ENCODE results near the gene XYLT1. TPM values are rescaled to one million over a fixed set of nuclear protein-coding genes. Genes with fewer than 3 reads are reported as not detected.

XYLT1 gene
- polyA plus RNA-seq, 1 donor from 2014 or later, result 3.3 TPM

DNA sequence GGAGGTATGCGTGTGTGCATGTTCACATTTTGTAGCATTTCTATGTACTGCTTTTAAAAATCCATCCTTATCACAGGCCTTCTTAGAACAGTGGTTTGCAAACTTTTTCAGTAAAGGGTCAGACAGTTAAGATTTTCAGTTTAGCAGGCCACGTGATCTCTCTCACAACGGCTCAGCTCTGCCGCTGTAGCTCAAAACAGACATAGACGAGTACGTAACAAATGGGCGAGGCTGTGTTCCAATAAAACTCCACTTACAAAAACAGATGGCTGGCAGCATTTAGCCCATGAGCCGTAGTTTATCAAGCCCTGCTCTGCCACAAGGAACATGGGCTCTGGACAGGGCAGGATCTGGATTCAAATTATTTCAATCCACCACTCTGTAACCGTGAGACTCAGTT lies 141.8 kb downstream of the XYLT1 start:
- Histone ChIP-seq H3K9me2 (ENCODE audit: insufficient read depth, low read length) (no peaks in the 10 kb centered on the region), H4K20me1 (ENCODE audit: insufficient read depth) (no peaks in the 10 kb centered on the region), H3F3A (ENCODE audit: insufficient read depth, low read length, poor library complexity, severe bottlenecking) (no peaks in the 10 kb centered on the region), H3K4me2 (ENCODE audit: low read length) (no peak overlapping the region), H3K79me2 (replicated peaks; ENCODE audit: insufficient read depth, low read length) (peaks cover 4% of the 10 kb centered on the region), H2AFZ (ENCODE audit: low read depth, low read length) (no peak overlapping the region), H3K9me3 (ENCODE audit: low read length) (no peaks in the 10 kb centered on the region), H3K27me3 (ENCODE audit: insufficient read depth, low read depth, low read length) (no peaks in the 10 kb centered on the region), H3K27ac (ENCODE audit: low read length) (no peak overlapping the region), H3K4me3 (ENCODE audit: low read length) (no peak overlapping the region), H3K36me3 (ENCODE audit: insufficient read depth, low read length) (no peaks in the 10 kb centered on the region), H3K9ac (ENCODE audit: low read length) (no peak overlapping the region)
- TF ChIP-seq, protein P1, sequence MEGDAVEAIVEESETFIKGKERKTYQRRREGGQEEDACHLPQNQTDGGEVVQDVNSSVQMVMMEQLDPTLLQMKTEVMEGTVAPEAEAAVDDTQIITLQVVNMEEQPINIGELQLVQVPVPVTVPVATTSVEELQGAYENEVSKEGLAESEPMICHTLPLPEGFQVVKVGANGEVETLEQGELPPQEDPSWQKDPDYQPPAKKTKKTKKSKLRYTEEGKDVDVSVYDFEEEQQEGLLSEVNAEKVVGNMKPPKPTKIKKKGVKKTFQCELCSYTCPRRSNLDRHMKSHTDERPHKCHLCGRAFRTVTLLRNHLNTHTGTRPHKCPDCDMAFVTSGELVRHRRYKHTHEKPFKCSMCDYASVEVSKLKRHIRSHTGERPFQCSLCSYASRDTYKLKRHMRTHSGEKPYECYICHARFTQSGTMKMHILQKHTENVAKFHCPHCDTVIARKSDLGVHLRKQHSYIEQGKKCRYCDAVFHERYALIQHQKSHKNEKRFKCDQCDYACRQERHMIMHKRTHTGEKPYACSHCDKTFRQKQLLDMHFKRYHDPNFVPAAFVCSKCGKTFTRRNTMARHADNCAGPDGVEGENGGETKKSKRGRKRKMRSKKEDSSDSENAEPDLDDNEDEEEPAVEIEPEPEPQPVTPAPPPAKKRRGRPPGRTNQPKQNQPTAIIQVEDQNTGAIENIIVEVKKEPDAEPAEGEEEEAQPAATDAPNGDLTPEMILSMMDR (IDR thresholded peaks at IDR 0.05; ENCODE audit: poor library complexity, severe bottlenecking), result no peak
- TF ChIP-seq EP300 (conservative IDR thresholded peaks at IDR 0.05; ENCODE audit: poor library complexity, severe bottlenecking) (no peak), MXI1 (conservative IDR thresholded peaks at IDR 0.05; ENCODE audit: poor library complexity, severe bottlenecking) (no peak), TAF1 (IDR thresholded peaks at IDR 0.05; ENCODE audit: low read depth) (no peak), EZH2 (IDR thresholded peaks at IDR 0.05; ENCODE audit: borderline replicate concordance, insufficient read depth, low read length, poor library complexity, severe bottlenecking) (no peak), RAD21 (conservative IDR thresholded peaks at IDR 0.05) (no peak), SMC3 (conservative IDR thresholded peaks at IDR 0.05; ENCODE audit: poor library complexity) (no peak)
- TF ChIP-seq, protein P2, sequence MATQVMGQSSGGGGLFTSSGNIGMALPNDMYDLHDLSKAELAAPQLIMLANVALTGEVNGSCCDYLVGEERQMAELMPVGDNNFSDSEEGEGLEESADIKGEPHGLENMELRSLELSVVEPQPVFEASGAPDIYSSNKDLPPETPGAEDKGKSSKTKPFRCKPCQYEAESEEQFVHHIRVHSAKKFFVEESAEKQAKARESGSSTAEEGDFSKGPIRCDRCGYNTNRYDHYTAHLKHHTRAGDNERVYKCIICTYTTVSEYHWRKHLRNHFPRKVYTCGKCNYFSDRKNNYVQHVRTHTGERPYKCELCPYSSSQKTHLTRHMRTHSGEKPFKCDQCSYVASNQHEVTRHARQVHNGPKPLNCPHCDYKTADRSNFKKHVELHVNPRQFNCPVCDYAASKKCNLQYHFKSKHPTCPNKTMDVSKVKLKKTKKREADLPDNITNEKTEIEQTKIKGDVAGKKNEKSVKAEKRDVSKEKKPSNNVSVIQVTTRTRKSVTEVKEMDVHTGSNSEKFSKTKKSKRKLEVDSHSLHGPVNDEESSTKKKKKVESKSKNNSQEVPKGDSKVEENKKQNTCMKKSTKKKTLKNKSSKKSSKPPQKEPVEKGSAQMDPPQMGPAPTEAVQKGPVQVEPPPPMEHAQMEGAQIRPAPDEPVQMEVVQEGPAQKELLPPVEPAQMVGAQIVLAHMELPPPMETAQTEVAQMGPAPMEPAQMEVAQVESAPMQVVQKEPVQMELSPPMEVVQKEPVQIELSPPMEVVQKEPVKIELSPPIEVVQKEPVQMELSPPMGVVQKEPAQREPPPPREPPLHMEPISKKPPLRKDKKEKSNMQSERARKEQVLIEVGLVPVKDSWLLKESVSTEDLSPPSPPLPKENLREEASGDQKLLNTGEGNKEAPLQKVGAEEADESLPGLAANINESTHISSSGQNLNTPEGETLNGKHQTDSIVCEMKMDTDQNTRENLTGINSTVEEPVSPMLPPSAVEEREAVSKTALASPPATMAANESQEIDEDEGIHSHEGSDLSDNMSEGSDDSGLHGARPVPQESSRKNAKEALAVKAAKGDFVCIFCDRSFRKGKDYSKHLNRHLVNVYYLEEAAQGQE (IDR thresholded peaks at IDR 0.05; ENCODE audit: borderline replicate concordance), result no peak

DNA sequence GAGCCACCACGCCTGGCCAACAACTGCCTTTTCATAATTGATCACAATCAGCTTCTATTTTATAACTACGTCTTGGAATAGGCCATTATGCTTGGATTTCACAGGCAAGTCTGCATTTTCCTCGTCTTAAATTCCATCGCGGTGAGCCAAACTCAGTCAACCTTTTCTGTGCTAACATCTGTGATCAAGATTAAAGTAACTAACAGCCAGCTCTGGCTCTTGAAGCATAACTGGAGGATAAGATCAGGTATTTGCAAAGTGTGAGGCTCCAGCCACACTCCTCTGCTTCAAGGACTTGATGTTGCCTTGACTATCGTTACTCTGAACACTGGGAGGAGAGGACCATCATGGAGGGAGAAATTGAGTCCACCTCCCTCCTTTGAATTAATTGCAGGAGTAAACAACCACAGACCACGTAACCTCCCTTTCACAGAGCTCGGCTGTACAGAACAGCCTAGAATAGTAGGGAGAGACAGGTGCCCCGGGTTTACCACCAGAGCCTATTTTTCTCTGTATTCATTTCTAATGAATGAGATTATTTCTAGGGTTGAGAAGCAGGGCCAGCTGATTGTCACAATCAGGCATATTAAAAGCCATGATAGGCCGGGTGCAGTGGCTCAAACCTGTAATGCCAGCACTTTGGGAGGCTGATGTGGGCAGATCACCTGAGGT lies 143.0 kb downstream of the XYLT1 start:
- Histone ChIP-seq H3K4me3 (ENCODE audit: low read length) (no peak overlapping the region), H3K79me2 (replicated peaks; ENCODE audit: insufficient read depth, low read length) (peaks cover 4% of the 10 kb centered on the region), H3K9me2 (ENCODE audit: insufficient read depth, low read length) (no peaks in the 10 kb centered on the region)

More for the DNA sequence above, 143.0 kb downstream of the XYLT1 start:
- Histone ChIP-seq H3K9me3 (ENCODE audit: low read length) (no peaks in the 10 kb centered on the region), H2AFZ (ENCODE audit: low read depth, low read length) (no peak overlapping the region), H3K4me2 (ENCODE audit: low read length) (no peak overlapping the region), H3K27ac (ENCODE audit: low read length) (no peak overlapping the region), H3K36me3 (ENCODE audit: insufficient read depth, low read length) (no peaks in the 10 kb centered on the region), H3F3A (ENCODE audit: insufficient read depth, low read length, poor library complexity, severe bottlenecking) (no peaks in the 10 kb centered on the region), H4K20me1 (ENCODE audit: insufficient read depth) (no peaks in the 10 kb centered on the region), H3K27me3 (ENCODE audit: insufficient read depth, low read depth, low read length) (no peaks in the 10 kb centered on the region), H3K9ac (ENCODE audit: low read length) (no peak overlapping the region)
- TF ChIP-seq, protein P2 (IDR thresholded peaks at IDR 0.05; ENCODE audit: borderline replicate concordance), result no peak
- TF ChIP-seq MXI1 (conservative IDR thresholded peaks at IDR 0.05; ENCODE audit: poor library complexity, severe bottlenecking), result no peak
- TF ChIP-seq EZH2 (IDR thresholded peaks at IDR 0.05; ENCODE audit: borderline replicate concordance, insufficient read depth, low read length, poor library complexity, severe bottlenecking), result no peak
- TF ChIP-seq POLR2AphosphoS5 (IDR thresholded peaks at IDR 0.05), result no peak
- no peak for TF ChIP-seq EP300 (conservative IDR thresholded peaks at IDR 0.05; ENCODE audit: poor library complexity, severe bottlenecking)
- TF ChIP-seq, protein P1 (IDR thresholded peaks at IDR 0.05; ENCODE audit: poor library complexity, severe bottlenecking), result no peak
- TF ChIP-seq SMC3 (conservative IDR thresholded peaks at IDR 0.05; ENCODE audit: poor library complexity), result no peak
